ENCODE results near the gene OR2A7.
"Not testable (repeated sequence)": the region's sequence is repeated elsewhere in the genome, so short reads cannot be mapped to it uniquely, and the experiment has no call there.

The OR2A7 gene

GRCh38 chr7:144252307-144252706 is 12.3 kb downstream of the OR2A7 start:
- DNase-seq = not testable (repeated sequence)

- not testable (repeated sequence) for DNase-seq
These were observed 16.8 kb downstream of the OR2A7 start for GRCh38 chr7:144247674-144248330.

- DNase-seq = not testable (repeated sequence)
These were observed 17.6 kb downstream of the OR2A7 start for GRCh38 chr7:144246967-144247366.

- not testable (repeated sequence) for DNase-seq
These were observed 19.2 kb downstream of the OR2A7 start for GRCh38 chr7:144245372-144245771.

GRCh38 chr7:144239365-144239764 is 25.2 kb downstream of the OR2A7 start, which contains the start of gene OR2A42:
TSS of gene OR2A42 (minus strand) at chr7:144239605. CDS start at chr7:144232843, 6,762 bp downstream.
- DNase-seq = not testable (repeated sequence)

GRCh38 chr7:144238530-144239082 is 26.0 kb downstream of the OR2A7 start:
- DNase-seq = not testable (repeated sequence)

GRCh38 chr7:144233039-144233438 is 31.6 kb downstream of the OR2A7 start:
- DNase-seq = not testable (repeated sequence)

- not testable (repeated sequence) for DNase-seq
These were observed 33.6 kb downstream of the OR2A7 start for GRCh38 chr7:144231027-144231426.

GRCh38 chr7:144228810-144229209 is 35.8 kb downstream of the OR2A7 start:
- DNase-seq = peak; percentile 10

GRCh38 chr7:144226866-144227265 is 37.7 kb downstream of the OR2A7 start:
- not testable (repeated sequence) for DNase-seq

- DNase-seq = not testable (repeated sequence)
These were observed 40.9 kb downstream of the OR2A7 start for GRCh38 chr7:144223675-144224074.

GRCh38 chr7:144220531-144220930 is 44.1 kb downstream of the OR2A7 start:
- DNase-seq = not testable (repeated sequence)

GRCh38 chr7:144219149-144219548 is 45.4 kb downstream of the OR2A7 start:
- not testable (repeated sequence) for DNase-seq

GRCh38 chr7:144218581-144218980 is 46.0 kb downstream of the OR2A7 start:
- not testable (repeated sequence) for DNase-seq

GRCh38 chr7:144217200-144217599 is 47.4 kb downstream of the OR2A7 start:
- DNase-seq = not testable (repeated sequence)

Data from right forelimb (tissue), 1 donor.